GM12801 (cell line): Measurements from ENCODE around the gene SLC38A9.

Source experiments
- CTCF ChIP-seq: IDR thresholded peaks from one replicate; pipeline ENCODE4 v1.5.1; 2011; ENCODE audit warnings: control low read depth; ENCODE audit not compliant: insufficient read length; ENCODE audit errors: extremely low read depth

Gene SLC38A9

GRCh38 chr5:55715519-55716078 lies 3.5 kb upstream of the SLC38A9 start:
- TF ChIP-seq CTCF, result no peak

GRCh38 chr5:55714749-55715148 lies 2.6 kb upstream of the SLC38A9 start:
- TF ChIP-seq CTCF, result no peak

- TF ChIP-seq CTCF, result no peak
Measured at GRCh38 chr5:55714339-55714738, 2.2 kb upstream of the SLC38A9 start.

- no peak for TF ChIP-seq CTCF
Measured at GRCh38 chr5:55713871-55714270, 1.7 kb upstream of the SLC38A9 start.

- no peak for TF ChIP-seq CTCF
Measured at GRCh38 chr5:55711507-55712022, 559 bp downstream of the SLC38A9 start.

GRCh38 chr5:55708732-55709131 lies 3.4 kb downstream of the SLC38A9 start:
- no peak for TF ChIP-seq CTCF

GRCh38 chr5:55706230-55706629 lies 5.9 kb downstream of the SLC38A9 start:
- no peak for TF ChIP-seq CTCF
